KOPT-K1 (cell line): Measurements from ENCODE around the gene SLC9A8.
A peak's percentile ranks its signal among the peaks of the same experiment; 100 is the strongest.

Source experiments
- H3K27ac ChIP-seq: fragments of 200-600 bp; sonication (generic); 2 replicates; pipeline ENCODE4 v1.5.1; 2016; ENCODE audit warnings: antibody characterized with exemption, mild to moderate bottlenecking, low read depth, low read length; ENCODE audit not compliant: poor library complexity, severe bottlenecking
- H3K36me3 ChIP-seq: fragments of 200-600 bp; sonication (generic); 2 replicates; pipeline ENCODE4 v1.5.1; 2017; ENCODE audit warnings: antibody characterized with exemption, mild to moderate bottlenecking, low read length, moderate library complexity; ENCODE audit not compliant: insufficient read depth
- H3K9me3 ChIP-seq: fragments of 200-600 bp; sonication (generic); 2 replicates; pipeline ENCODE4 v1.5.1; 2017; ENCODE audit warnings: antibody characterized with exemption, low read length, mild to moderate bottlenecking; ENCODE audit not compliant: insufficient read depth, poor library complexity, severe bottlenecking

The SLC9A8 gene

GRCh38 chr20:49929142-49929494 is 116.5 kb downstream of the SLC9A8 start:
- no peaks in the 10 kb centered on the region for H3K9me3 ChIP-seq
- H3K36me3 ChIP-seq, result no peaks in the 10 kb centered on the region
- H3K27ac ChIP-seq, result no peak overlapping the region

- Histone ChIP-seq H3K9me3 (no peaks in the 10 kb centered on the region), H3K36me3 (peaks cover 21% of the 10 kb centered on the region), H3K27ac (no peak overlapping the region)
Measured at GRCh38 chr20:49935746-49936152, 123.1 kb downstream of the SLC9A8 start.

GRCh38 chr20:49936153-49937026 is 123.8 kb downstream of the SLC9A8 start, which contains the start of gene RNF114:
Gene RNF114, plus strand, starts transcription at chr20:49936397. Its CDS starts 16 bp downstream, at chr20:49936413.
- Histone ChIP-seq H3K27ac (peak within 1 kb of the TSS; percentile 90), H3K9me3 (no peaks in the 10 kb centered on the region), H3K36me3 (peaks cover 27% of the 10 kb centered on the region)

- Histone ChIP-seq H3K27ac (peak overlapping the region; percentile 90), H3K36me3 (peaks cover 36% of the 10 kb centered on the region), H3K9me3 (no peaks in the 10 kb centered on the region)
Measured at GRCh38 chr20:49937027-49937929, 124.7 kb downstream of the SLC9A8 start.

- H3K9me3 ChIP-seq, result no peaks in the 10 kb centered on the region
- peaks cover 48% of the 10 kb centered on the region for H3K36me3 ChIP-seq
- no peak overlapping the region for H3K27ac ChIP-seq
Measured at GRCh38 chr20:49938173-49939163, 125.8 kb downstream of the SLC9A8 start.

GRCh38 chr20:49941456-49941855 is 128.8 kb downstream of the SLC9A8 start:
- peaks cover 75% of the 10 kb centered on the region for H3K36me3 ChIP-seq
- H3K9me3 ChIP-seq, result no peaks in the 10 kb centered on the region
- H3K27ac ChIP-seq, result no peak overlapping the region
